Uterus (tissue), 2 donors: Measurements from ENCODE around the gene ZNF423.

ENCODE experiments used
- CTCF ChIP-seq, 4 experiments: fragments of 200-600 bp in 2 of 4; fragments of 450-650 bp in 2 of 4; sonication (generic) in 2 of 4; IDR thresholded peaks; one replicate each; pipeline ENCODE4 v1.5.1; 2016 to 2019; ENCODE audit warnings: antibody characterized with exemption in 4 of 4, mild to moderate bottlenecking in 2 of 4, moderate library complexity in 1 of 4
- POLR2A ChIP-seq, 2 donors: fragments of 450-650 bp; IDR thresholded peaks; one replicate each; pipeline ENCODE4 v1.6.1; 2016; ENCODE audit warnings: antibody characterized with exemption in 2 of 2, mild to moderate bottlenecking in 1 of 2, moderate library complexity in 1 of 2

DNA sequence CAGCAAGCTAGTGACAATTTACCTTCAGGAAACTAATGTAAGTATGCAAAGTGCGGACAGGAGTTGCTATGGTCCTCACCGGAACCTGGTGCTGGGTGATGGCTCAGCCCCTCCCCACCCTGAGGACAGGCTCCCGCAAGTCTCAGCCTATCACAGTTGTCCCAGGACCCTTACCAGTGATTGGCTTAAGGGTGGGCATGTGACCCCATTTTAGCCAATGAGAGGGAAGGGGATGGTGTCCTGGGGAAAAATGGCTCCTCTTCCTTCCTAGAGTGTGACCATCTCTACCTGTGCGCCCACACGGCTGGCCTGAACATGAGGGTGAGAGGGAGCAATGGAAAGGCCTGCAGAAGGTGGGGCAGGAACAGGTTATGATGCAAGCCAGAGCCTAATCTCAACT lies 401.9 kb downstream of the ZNF423 start:
- TF ChIP-seq CTCF (IDR thresholded peaks at IDR 0.05) (no peak), POLR2A (IDR thresholded peaks at IDR 0.05) (no peak)
